Esophagus (tissue), 2 donors: ENCODE measurements around the gene ANKRD33B. TPM values are rescaled to one million over a fixed set of nuclear protein-coding genes. Genes with fewer than 3 reads are reported as not detected.
A peak's percentile ranks its signal among the peaks of the same experiment; 100 is the strongest.

ENCODE experiments used
- H3K27ac ChIP-seq, 2 donors: one replicate each; pipeline ENCODE4 v1.5.1; 2013; ENCODE audit warnings: low read depth in 2 of 2, mild to moderate bottlenecking in 2 of 2, inconsistent platforms in 1 of 2, low read length in 1 of 2, moderate library complexity in 1 of 2
- H3K27me3 ChIP-seq, 2 donors: one replicate each; pipeline ENCODE4 v1.6.1; 2013; ENCODE audit warnings: low read length in 2 of 2, control low read depth in 1 of 2, mild to moderate bottlenecking in 1 of 2; ENCODE audit not compliant: insufficient read depth in 2 of 2, control insufficient read depth in 1 of 2
- H3K36me3 ChIP-seq, 2 donors: one replicate each; pipeline ENCODE4 v1.6.1; 2013; ENCODE audit warnings: low read length in 1 of 2; ENCODE audit not compliant: control insufficient read depth in 2 of 2, insufficient read depth in 2 of 2
- H3K4me1 ChIP-seq, 2 donors: one replicate each; pipeline ENCODE4 v1.6.1; 2013; ENCODE audit warnings: low read length in 1 of 2; ENCODE audit not compliant: control insufficient read depth in 2 of 2, insufficient read depth in 2 of 2
- H3K4me3 ChIP-seq, 2 donors: one replicate each; pipeline ENCODE4 v1.5.1; 2013; ENCODE audit warnings: low read length in 2 of 2, mild to moderate bottlenecking in 2 of 2, low read depth in 1 of 2, moderate library complexity in 1 of 2
- H3K9me3 ChIP-seq, 2 donors: one replicate each; pipeline ENCODE4 v1.6.1; 2013; ENCODE audit warnings: mild to moderate bottlenecking in 2 of 2, low read depth in 1 of 2, low read length in 1 of 2, moderate library complexity in 1 of 2; ENCODE audit not compliant: control insufficient read depth in 2 of 2, insufficient read depth in 1 of 2
- WGBS, 2 donors: extraction: QIAGEN DNeasy Blood & Tissue Kit; methylation state at CpG; one replicate each; pipeline ENCODE4 v1.1.7; 2013; 5-methylcytosine and 5-hydroxymethylcytosine counted together
- polyA plus RNA-seq, 2 donors: library from polyadenylated mRNA; stranded (reverse); fragments of 200-250 nt; gene quantifications; one replicate each; pipeline ENCODE4 v1.2.3, GENCODE V29; 2013
- donor health status: healthy with polysubstance abuse.
- donor health status: Bipolar disorder and iron deficiency.

ANKRD33B gene
- polyA plus RNA-seq, 2 donors = 0.55 to 1.3 TPM

GRCh38 chr5:10702040-10702629 lies 138.3 kb downstream of the ANKRD33B start:
- Histone ChIP-seq H3K27ac (peak overlapping the region in 1 of 2 donors; percentile 10), H3K36me3 (peaks cover 0 to 4% of the 10 kb centered on the region in 2 donors), H3K9me3 (no peaks in the 10 kb centered on the region), H3K4me3 (no peak overlapping the region), H3K27me3 (no peaks in the 10 kb centered on the region), H3K4me1 (peaks cover 5 to 14% of the 10 kb centered on the region in 2 donors)
- 74 to 80% methylated on average over 9 of the region's 9 CpGs for WGBS, 2 donors

GRCh38 chr5:10702911-10703491 lies 139.1 kb downstream of the ANKRD33B start:
- no peak overlapping the region for H3K27ac ChIP-seq
- H3K9me3 ChIP-seq = no peaks in the 10 kb centered on the region
- H3K4me3 ChIP-seq = no peak overlapping the region
- no peaks in the 10 kb centered on the region for H3K27me3 ChIP-seq
- peaks cover 0 to 8% of the 10 kb centered on the region in 2 donors for H3K36me3 ChIP-seq
- H3K4me1 ChIP-seq = peaks cover 5 to 18% of the 10 kb centered on the region in 2 donors
- 43 to 46% methylated on average over 7 of the region's 7 CpGs for WGBS, 2 donors

- 53% methylated on average over 5 of the region's 5 CpGs for WGBS, 2 donors
- Histone ChIP-seq H3K4me3 (no peak overlapping the region), H3K27ac (no peak overlapping the region), H3K36me3 (peaks cover 0 to 8% of the 10 kb centered on the region in 2 donors), H3K27me3 (no peaks in the 10 kb centered on the region), H3K9me3 (no peaks in the 10 kb centered on the region), H3K4me1 (peaks cover 5 to 18% of the 10 kb centered on the region in 2 donors)
Observed at GRCh38 chr5:10703676-10704075, 139.8 kb downstream of the ANKRD33B start.

GRCh38 chr5:10704949-10705621 lies 141.2 kb downstream of the ANKRD33B start:
- Histone ChIP-seq H3K36me3 (peaks cover 0 to 9% of the 10 kb centered on the region in 2 donors), H3K4me3 (no peak overlapping the region), H3K9me3 (no peaks in the 10 kb centered on the region), H3K27ac (peak overlapping the region in 1 of 2 donors; percentile 50), H3K4me1 (peaks cover 5 to 18% of the 10 kb centered on the region in 2 donors), H3K27me3 (no peaks in the 10 kb centered on the region)
- 67 to 75% methylated on average over 10 of the region's 10 CpGs for WGBS, 2 donors

GRCh38 chr5:10705747-10706146 lies 141.9 kb downstream of the ANKRD33B start:
- Histone ChIP-seq H3K9me3 (no peaks in the 10 kb centered on the region), H3K4me3 (no peak overlapping the region), H3K27ac (no peak overlapping the region), H3K27me3 (no peaks in the 10 kb centered on the region), H3K4me1 (peaks cover 5 to 18% of the 10 kb centered on the region in 2 donors), H3K36me3 (peaks cover 0 to 11% of the 10 kb centered on the region in 2 donors)
- 95 to 96% methylated on average over 2 of the region's 2 CpGs for WGBS, 2 donors

GRCh38 chr5:10706326-10706725 lies 142.5 kb downstream of the ANKRD33B start:
- Histone ChIP-seq H3K9me3 (no peaks in the 10 kb centered on the region), H3K27me3 (no peaks in the 10 kb centered on the region), H3K36me3 (peaks cover 0 to 11% of the 10 kb centered on the region in 2 donors), H3K4me3 (no peak overlapping the region), H3K27ac (no peak overlapping the region), H3K4me1 (peaks cover 5 to 18% of the 10 kb centered on the region in 2 donors)
- WGBS, 2 donors = 88 to 95% methylated on average over 4 of the region's 4 CpGs

Other genes with a start within 250 kb of the ANKRD33B start
- 10 to 100 TPM; 23.3 to 57.9 TPM for gene MARCHF6, start 210.4 kb upstream of the ANKRD33B start, polyA plus RNA-seq
- under 1 TPM; 0.11 to 0.16 TPM for gene ROPN1L, start 122.2 kb upstream of the ANKRD33B start, polyA plus RNA-seq
- gene DAP, start 197.2 kb downstream of the ANKRD33B start, polyA plus RNA-seq = 10 to 100 TPM; 20.0 to 27.7 TPM